Smooth muscle cell (in vitro differentiated cells): ENCODE measurements around the gene ASPSCR1. TPM values are rescaled to one million over a fixed set of nuclear protein-coding genes. Genes with fewer than 3 reads are reported as not detected.
A peak's percentile ranks its signal among the peaks of the same experiment; 100 is the strongest.

Experiments
- DNase-seq: peaks from one replicate; lab custom pipeline; 2025; ENCODE audit not compliant: unreplicated experiment; lab: John Stamatoyannopoulos, UW
- H2AFZ ChIP-seq: fragments of 200-600 bp; sonication (generic); 2 replicates; pipeline ENCODE4 v1.6.0; 2016; ENCODE audit warnings: antibody characterized with exemption, low read depth, mild to moderate bottlenecking
- H3F3A ChIP-seq: fragments of 200-600 bp; sonication (generic); 2 replicates; pipeline ENCODE4 v1.6.0; 2017; ENCODE audit warnings: antibody characterized with exemption, low read depth
- H3K27ac ChIP-seq: fragments of 200-600 bp; sonication (generic); 2 replicates; pipeline ENCODE4 v1.5.1; 2016; ENCODE audit warnings: low read depth, mild to moderate bottlenecking
- H3K27me3 ChIP-seq: fragments of 200-600 bp; sonication (generic); 2 replicates; pipeline ENCODE4 v1.6.1; 2016; ENCODE audit warnings: low read depth, mild to moderate bottlenecking
- H3K36me3 ChIP-seq: fragments of 200-600 bp; sonication (generic); 2 replicates; pipeline ENCODE4 v1.5.1; 2016; ENCODE audit warnings: low read depth
- H3K4me1 ChIP-seq: fragments of 200-600 bp; sonication (generic); 2 replicates; pipeline ENCODE4 v1.5.1; 2016; ENCODE audit warnings: low read depth
- H3K4me2 ChIP-seq: fragments of 200-600 bp; sonication (generic); 2 replicates; pipeline ENCODE4 v1.6.0; 2016; ENCODE audit warnings: mild to moderate bottlenecking
- H3K4me3 ChIP-seq: fragments of 200-600 bp; sonication (generic); 2 replicates; pipeline ENCODE4 v1.5.1; 2016; ENCODE audit warnings: mild to moderate bottlenecking
- H3K79me2 ChIP-seq: fragments of 200-600 bp; sonication (generic); 2 replicates; pipeline ENCODE4 v1.6.0; 2016; ENCODE audit warnings: low read depth, mild to moderate bottlenecking
- H3K9ac ChIP-seq: fragments of 200-600 bp; sonication (generic); 2 replicates; pipeline ENCODE4 v1.6.0; 2016; ENCODE audit warnings: low read depth
- H3K9me3 ChIP-seq: fragments of 200-600 bp; sonication (generic); replicated peaks from 2 replicates; pipeline ENCODE4 v1.5.1; 2016; ENCODE audit warnings: low read depth
- H4K20me1 ChIP-seq: fragments of 200-600 bp; sonication (generic); 2 replicates; pipeline ENCODE4 v1.6.0; 2016; ENCODE audit warnings: low read depth
- WGBS: methylation state at CpG from one replicate; pipeline ENCODE4 v1.1.7; 2016; ENCODE audit warnings: low lambda C conversion rate; 5-methylcytosine and 5-hydroxymethylcytosine counted together
- polyA plus RNA-seq: library from polyadenylated mRNA; unstranded; fragments of >200 nt; fragmentation: Nextera tagmentation; extraction: Ambion mirVana; gene quantifications from 2 replicates; pipeline ENCODE4 v1.2.1, GENCODE V29; 2016
- total RNA-seq: library from RNA; depleted of rRNA; stranded (reverse); fragments of >200 nt; gene quantifications from 2 replicates; pipeline ENCODE4 v1.2.3, GENCODE V29; 2014
- TF ChIP-seq, protein P1 (sequence below): fragments of 200-600 bp; sonication (generic); IDR thresholded peaks from 2 replicates; pipeline ENCODE4 v1.5.1; 2017; ENCODE audit warnings: borderline replicate concordance, mild to moderate bottlenecking, antibody characterized with exemption; ENCODE audit not compliant: insufficient read depth, poor library complexity, severe bottlenecking

Gene ASPSCR1
- total and polyA plus RNA-seq, 2 experiments from 2014 or later = 28.4 to 44.0 TPM

DNA sequence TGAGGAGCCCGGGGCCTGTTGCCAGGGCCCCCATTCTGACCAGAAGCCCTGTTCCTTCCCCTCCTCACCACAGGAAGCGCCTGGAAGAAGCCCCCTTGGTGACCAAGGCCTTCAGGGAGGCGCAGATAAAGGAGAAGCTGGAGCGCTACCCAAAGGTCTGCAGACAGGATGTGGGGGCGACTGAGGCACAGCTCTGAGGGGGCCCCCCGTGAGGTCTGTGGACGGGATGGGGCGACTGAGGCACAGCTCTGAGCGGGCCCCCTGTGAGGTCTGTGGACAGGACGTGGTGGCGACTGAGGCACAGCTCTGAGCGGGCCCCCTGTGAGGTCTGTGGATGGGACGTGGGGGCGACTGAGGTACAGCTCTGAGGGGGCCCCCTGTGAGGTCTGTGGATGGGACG is 32.0 kb downstream of the ASPSCR1 start:
- Histone ChIP-seq H3K36me3 (no peaks in the 10 kb centered on the region), H3K9me3 (no peaks in the 10 kb centered on the region), H3F3A (no peaks in the 10 kb centered on the region), H3K4me2 (no peak overlapping the region), H3K4me3 (no peak overlapping the region), H3K79me2 (no peaks in the 10 kb centered on the region), H3K9ac (no peak overlapping the region), H3K27ac (no peak overlapping the region), H3K27me3 (no peaks in the 10 kb centered on the region), H2AFZ (no peak overlapping the region), H4K20me1 (no peaks in the 10 kb centered on the region), H3K4me1 (peaks cover 1% of the 10 kb centered on the region)
- no peak for DNase-seq
- WGBS = 94% methylated on average over 15 of the region's 15 CpGs
- TF ChIP-seq, protein P1, sequence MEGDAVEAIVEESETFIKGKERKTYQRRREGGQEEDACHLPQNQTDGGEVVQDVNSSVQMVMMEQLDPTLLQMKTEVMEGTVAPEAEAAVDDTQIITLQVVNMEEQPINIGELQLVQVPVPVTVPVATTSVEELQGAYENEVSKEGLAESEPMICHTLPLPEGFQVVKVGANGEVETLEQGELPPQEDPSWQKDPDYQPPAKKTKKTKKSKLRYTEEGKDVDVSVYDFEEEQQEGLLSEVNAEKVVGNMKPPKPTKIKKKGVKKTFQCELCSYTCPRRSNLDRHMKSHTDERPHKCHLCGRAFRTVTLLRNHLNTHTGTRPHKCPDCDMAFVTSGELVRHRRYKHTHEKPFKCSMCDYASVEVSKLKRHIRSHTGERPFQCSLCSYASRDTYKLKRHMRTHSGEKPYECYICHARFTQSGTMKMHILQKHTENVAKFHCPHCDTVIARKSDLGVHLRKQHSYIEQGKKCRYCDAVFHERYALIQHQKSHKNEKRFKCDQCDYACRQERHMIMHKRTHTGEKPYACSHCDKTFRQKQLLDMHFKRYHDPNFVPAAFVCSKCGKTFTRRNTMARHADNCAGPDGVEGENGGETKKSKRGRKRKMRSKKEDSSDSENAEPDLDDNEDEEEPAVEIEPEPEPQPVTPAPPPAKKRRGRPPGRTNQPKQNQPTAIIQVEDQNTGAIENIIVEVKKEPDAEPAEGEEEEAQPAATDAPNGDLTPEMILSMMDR = no peak

DNA sequence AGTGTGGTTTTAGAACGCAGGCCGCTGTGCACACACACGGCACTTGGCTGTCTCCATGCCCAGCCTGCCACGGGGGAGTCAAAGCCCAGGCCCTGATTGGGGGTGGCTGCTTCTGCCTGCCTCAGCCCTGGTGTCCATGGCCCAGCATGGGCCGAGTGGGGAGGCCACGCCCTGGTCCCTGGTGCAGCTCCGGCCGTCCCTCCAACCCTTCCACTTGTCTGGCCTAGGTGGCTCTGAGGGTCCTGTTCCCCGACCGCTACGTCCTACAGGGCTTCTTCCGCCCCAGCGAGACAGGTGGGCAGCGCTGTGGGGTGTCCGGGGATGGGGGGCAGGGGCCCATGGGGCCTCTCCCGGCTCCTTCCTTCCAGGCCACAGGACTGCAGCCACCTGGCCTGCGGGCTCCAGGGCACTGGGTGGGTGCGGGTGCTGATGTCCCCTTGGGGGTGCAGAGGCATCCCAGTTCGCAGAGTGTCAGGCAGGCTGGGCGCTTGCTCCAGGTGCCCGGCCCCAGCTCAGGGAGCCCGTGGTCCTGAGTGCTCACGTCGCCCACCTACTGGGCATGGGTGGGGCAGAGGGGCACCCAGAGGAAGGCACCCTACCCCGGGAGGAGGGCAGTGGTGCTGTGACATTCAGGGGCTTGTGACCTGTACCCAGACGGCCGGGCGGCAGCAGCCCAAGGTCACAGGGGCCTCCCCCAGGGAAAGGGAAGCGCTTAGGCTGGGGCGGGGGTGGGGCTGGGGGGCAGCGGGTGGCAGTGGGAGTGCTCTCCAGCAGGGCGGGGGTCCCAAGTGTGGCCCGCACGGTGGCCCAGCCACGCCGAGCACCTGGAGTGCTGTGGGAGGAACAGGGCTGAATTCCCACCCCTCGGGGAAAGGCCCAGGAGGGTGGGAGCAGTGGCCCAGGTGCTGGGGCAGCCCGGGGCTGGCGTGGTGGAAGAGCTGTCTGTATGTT is 33.4 kb downstream of the ASPSCR1 start:
- Histone ChIP-seq H3K9ac (no peak overlapping the region), H3K9me3 (no peaks in the 10 kb centered on the region), H3K27ac (no peak overlapping the region), H3K4me3 (no peak overlapping the region), H3K79me2 (no peaks in the 10 kb centered on the region), H3F3A (no peaks in the 10 kb centered on the region), H3K36me3 (no peaks in the 10 kb centered on the region), H3K4me2 (no peak overlapping the region), H2AFZ (no peak overlapping the region), H3K27me3 (no peaks in the 10 kb centered on the region), H3K4me1 (no peaks in the 10 kb centered on the region), H4K20me1 (no peaks in the 10 kb centered on the region)
- WGBS = 95% methylated on average over 28 of the region's 39 CpGs
- DNase-seq = no peak
- TF ChIP-seq, protein P1 = no peak

DNA sequence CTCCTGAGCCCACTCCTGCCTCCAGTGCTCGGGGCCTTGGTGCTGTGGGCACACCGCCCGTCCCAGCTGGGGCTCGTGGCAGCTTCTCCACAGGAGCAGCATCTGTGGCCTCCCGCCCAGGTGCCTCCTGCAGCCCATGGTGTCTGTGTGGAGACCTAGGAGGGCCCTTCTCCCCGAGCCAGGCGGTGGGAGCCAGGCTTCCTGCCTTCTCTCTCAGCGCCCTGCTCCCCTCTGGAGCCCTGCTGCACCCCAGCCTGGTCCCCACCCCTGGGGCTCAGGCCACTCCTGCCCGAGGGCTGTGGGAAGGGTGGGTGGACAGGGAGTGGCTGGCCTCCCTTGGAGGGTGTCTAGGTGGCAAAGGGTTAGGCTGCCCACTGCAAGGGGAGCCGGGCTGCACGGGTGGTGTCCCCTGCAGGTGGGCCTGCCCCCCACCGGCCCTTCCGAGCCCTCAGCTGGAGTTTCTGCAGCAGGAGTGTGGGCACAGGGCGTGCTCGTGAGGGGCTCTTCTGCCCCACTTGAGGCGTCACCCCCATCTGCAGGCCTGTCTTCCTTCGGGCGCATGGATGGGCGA is 34.3 kb downstream of the ASPSCR1 start:
- TF ChIP-seq, protein P1 = no peak
- H3K79me2 ChIP-seq = no peaks in the 10 kb centered on the region
- no peak overlapping the region for H3K27ac ChIP-seq
- no peaks in the 10 kb centered on the region for H3K27me3 ChIP-seq
- no peaks in the 10 kb centered on the region for H3K9me3 ChIP-seq
- H3K4me3 ChIP-seq = no peak overlapping the region
- H2AFZ ChIP-seq = no peak overlapping the region
- H3K9ac ChIP-seq = no peak overlapping the region
- H3K4me1 ChIP-seq = no peaks in the 10 kb centered on the region
- H3K4me2 ChIP-seq = peak overlapping the region; percentile 4
- no peak for DNase-seq
- no peaks in the 10 kb centered on the region for H4K20me1 ChIP-seq
- H3K36me3 ChIP-seq = no peaks in the 10 kb centered on the region
- no peaks in the 10 kb centered on the region for H3F3A ChIP-seq
- WGBS = 96% methylated on average over 18 of the region's 19 CpGs
